Osteoblast (primary cell): ENCODE measurements around the gene SLC39A11. TPM values are rescaled to one million over a fixed set of nuclear protein-coding genes. Genes with fewer than 3 reads are reported as not detected.

Source experiments
- DNase-seq: peaks from one replicate; pipeline ENCODE4 v3.0.0; 2011; ENCODE audit warnings: low spot score, mixed read lengths; ENCODE audit not compliant: insufficient read length; ENCODE audit errors: missing footprints
- H2AFZ ChIP-seq: 2 replicates; pipeline ENCODE4 v1.6.0; 2011; ENCODE audit warnings: mild to moderate bottlenecking, low read length
- H3K27ac ChIP-seq: 2 replicates; pipeline ENCODE4 v1.5.1; 2011; ENCODE audit warnings: mild to moderate bottlenecking, low read depth, low read length, moderate library complexity
- H3K27me3 ChIP-seq: 2 replicates; pipeline ENCODE4 v1.6.0; 2012; ENCODE audit warnings: mild to moderate bottlenecking, control low read depth, inconsistent platforms, low read length, moderate library complexity; ENCODE audit not compliant: insufficient read depth
- H3K36me3 ChIP-seq: 2 replicates; pipeline ENCODE4 v1.5.1; 2011; ENCODE audit warnings: mild to moderate bottlenecking, low read length, control low read depth, moderate library complexity; ENCODE audit not compliant: insufficient read depth
- H3K4me1 ChIP-seq: 2 replicates; pipeline ENCODE4 v1.5.1; 2011; ENCODE audit warnings: mild to moderate bottlenecking, low read length, control low read depth, moderate library complexity; ENCODE audit not compliant: insufficient read depth
- H3K4me2 ChIP-seq: 2 replicates; pipeline ENCODE4 v1.6.0; 2011; ENCODE audit warnings: mild to moderate bottlenecking, low read length; ENCODE audit not compliant: insufficient read depth
- H3K4me3 ChIP-seq: fragments of 200-600 bp; sonication (generic); 3 replicates; pipeline ENCODE4 v1.5.1; 2012; ENCODE audit warnings: mild to moderate bottlenecking, low read length, inconsistent platforms; ENCODE audit not compliant: insufficient read depth
- H3K79me2 ChIP-seq: 2 replicates; pipeline ENCODE4 v1.6.0; 2012; ENCODE audit warnings: mild to moderate bottlenecking, low read length, control low read depth, inconsistent platforms; ENCODE audit not compliant: insufficient read depth
- H3K9me3 ChIP-seq: 2 replicates; pipeline ENCODE4 v1.5.1; 2011; ENCODE audit warnings: low read depth, low read length, control low read depth
- H4K20me1 ChIP-seq: 2 replicates; pipeline ENCODE4 v1.6.0; 2012; ENCODE audit warnings: mild to moderate bottlenecking, low read length, control low read depth; ENCODE audit not compliant: insufficient read depth
- CTCF ChIP-seq: IDR thresholded peaks from 2 replicates; pipeline ENCODE4 v1.5.1; 2011; ENCODE audit warnings: mild to moderate bottlenecking, low read depth, low read length, moderate library complexity; ENCODE audit errors: extremely low read depth
- total RNA-seq: library from RNA; depleted of rRNA; stranded (reverse); fragments of >200 nt; gene quantifications from 2 replicates; pipeline ENCODE4 v1.2.3, GENCODE V29; 2012

The SLC39A11 gene
- total RNA-seq, 1 donor: 27.1 TPM

- Histone ChIP-seq H3K9me3 (no peaks in the 10 kb centered on the region), H3K4me1 (no peaks in the 10 kb centered on the region), H3K4me3 (no peak overlapping the region), H3K27me3 (peaks cover 6% of the 10 kb centered on the region), H2AFZ (no peak overlapping the region), H3K27ac (no peak overlapping the region), H3K79me2 (no peaks in the 10 kb centered on the region), H4K20me1 (no peaks in the 10 kb centered on the region), H3K36me3 (no peaks in the 10 kb centered on the region), H3K4me2 (no peak overlapping the region)
- TF ChIP-seq CTCF: no peak
- DNase-seq: no peak
Measured at GRCh38 chr17:73138541-73139138, 46.2 kb upstream of the SLC39A11 start.

DNA sequence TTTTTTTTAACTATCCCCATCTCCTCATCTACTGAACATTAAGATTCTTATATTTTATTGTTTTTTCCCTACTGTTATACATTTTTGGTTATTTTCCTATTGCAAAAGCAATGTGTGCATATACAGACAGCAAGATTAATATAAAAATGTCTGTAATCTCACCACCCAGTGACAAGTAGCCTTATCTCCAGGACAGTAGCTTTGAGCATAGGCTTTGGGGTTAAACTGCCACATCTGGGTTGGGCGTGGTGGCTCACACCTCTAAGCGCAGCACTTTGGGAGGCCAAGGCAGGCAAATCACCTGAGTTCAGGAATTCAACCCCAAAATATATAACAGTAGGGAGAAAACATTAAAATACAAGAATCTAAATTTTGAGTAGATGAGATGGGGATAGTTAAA, 44.9 kb upstream of the SLC39A11 start:
- Histone ChIP-seq H4K20me1 (no peaks in the 10 kb centered on the region), H3K36me3 (no peaks in the 10 kb centered on the region), H3K4me3 (no peak overlapping the region), H3K4me2 (no peak overlapping the region), H3K79me2 (no peaks in the 10 kb centered on the region), H3K27me3 (peaks cover 6% of the 10 kb centered on the region), H3K4me1 (no peaks in the 10 kb centered on the region), H3K9me3 (no peaks in the 10 kb centered on the region), H3K27ac (no peak overlapping the region), H2AFZ (no peak overlapping the region)
- no peak for TF ChIP-seq CTCF
- DNase-seq: no peak

DNA sequence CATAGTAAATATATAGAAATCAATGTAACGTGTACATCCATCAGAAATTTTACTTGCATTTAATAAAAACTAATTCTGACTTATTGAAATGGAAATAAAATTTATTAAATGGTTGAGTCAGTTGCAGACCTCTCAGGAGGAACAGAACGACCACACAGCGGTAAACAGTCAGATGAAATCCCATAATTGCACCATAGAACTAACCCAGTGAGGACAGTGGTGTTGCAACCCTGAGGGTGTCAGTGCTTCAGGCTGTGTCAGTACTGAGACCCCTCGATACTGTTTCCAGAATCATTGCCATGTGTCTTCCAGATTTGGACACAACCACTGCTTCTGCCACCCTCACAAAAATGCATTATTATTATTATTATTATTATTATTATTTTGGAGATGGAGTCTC, 43.3 kb upstream of the SLC39A11 start:
- no peak overlapping the region for H3K4me3 ChIP-seq
- no peak overlapping the region for H2AFZ ChIP-seq
- H3K79me2 ChIP-seq: no peaks in the 10 kb centered on the region
- H3K36me3 ChIP-seq: no peaks in the 10 kb centered on the region
- no peak overlapping the region for H3K27ac ChIP-seq
- DNase-seq: no peak
- no peaks in the 10 kb centered on the region for H3K9me3 ChIP-seq
- no peak for TF ChIP-seq CTCF
- no peak overlapping the region for H3K4me2 ChIP-seq
- peaks cover 8% of the 10 kb centered on the region for H3K27me3 ChIP-seq
- H3K4me1 ChIP-seq: no peaks in the 10 kb centered on the region
- no peaks in the 10 kb centered on the region for H4K20me1 ChIP-seq

GRCh38 chr17:73133911-73134649, 41.6 kb upstream of the SLC39A11 start:
- H3K27me3 ChIP-seq: peaks cover 5% of the 10 kb centered on the region
- no peak for TF ChIP-seq CTCF
- H2AFZ ChIP-seq: no peak overlapping the region

More at GRCh38 chr17:73133911-73134649, 41.6 kb upstream of the SLC39A11 start:
- H3K4me1 ChIP-seq: no peaks in the 10 kb centered on the region
- H4K20me1 ChIP-seq: no peaks in the 10 kb centered on the region
- no peaks in the 10 kb centered on the region for H3K79me2 ChIP-seq
- H3K36me3 ChIP-seq: no peaks in the 10 kb centered on the region
- DNase-seq: no peak
- H3K4me3 ChIP-seq: no peak overlapping the region
- no peaks in the 10 kb centered on the region for H3K9me3 ChIP-seq
- H3K27ac ChIP-seq: no peak overlapping the region
- no peak overlapping the region for H3K4me2 ChIP-seq
